DMS53 treated with DMSO at 0.1 percent for 48 hours (cell line): ENCODE results near the gene STAB1.

Experiments used
- DNase-seq: peaks from one replicate; lab custom pipeline; 2025; ENCODE audit not compliant: unreplicated experiment; lab: John Stamatoyannopoulos, UW

The STAB1 gene

DNA sequence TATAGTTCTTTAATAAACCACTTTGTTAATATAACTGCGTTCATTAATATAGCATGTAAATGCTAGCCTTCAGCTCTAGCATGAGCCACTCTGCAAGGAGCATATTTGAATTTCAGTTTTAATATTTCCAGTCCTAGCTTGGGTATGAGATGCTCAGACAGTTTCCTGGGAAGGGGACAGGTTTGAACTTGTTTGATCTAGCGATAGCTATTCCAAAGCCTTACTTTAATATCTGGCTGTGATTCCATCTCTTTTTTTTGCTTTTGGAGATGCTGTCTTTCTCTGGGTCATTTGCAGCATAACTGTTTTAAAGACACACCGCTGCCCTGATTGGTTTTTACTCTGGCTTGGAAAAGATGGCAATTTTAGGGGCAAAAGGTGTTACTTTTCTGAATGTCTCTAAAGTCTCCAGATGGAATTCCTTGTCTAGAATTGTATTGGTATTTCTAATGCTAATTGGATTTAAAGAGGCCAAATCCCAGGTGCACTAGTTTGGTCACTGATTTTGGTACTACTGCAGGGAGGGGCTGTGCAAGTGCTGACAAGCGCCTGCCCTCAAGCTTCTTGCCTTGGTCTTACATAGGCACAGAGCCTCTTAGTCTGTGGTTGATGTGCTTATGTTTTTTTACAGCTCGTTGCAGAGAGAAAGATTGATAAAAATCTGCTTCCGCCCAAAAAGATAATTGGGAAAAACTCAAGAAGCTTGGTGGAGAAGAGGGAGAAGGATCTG lies 36.9 kb upstream of the STAB1 start:
- DNase-seq: no peak

DNA sequence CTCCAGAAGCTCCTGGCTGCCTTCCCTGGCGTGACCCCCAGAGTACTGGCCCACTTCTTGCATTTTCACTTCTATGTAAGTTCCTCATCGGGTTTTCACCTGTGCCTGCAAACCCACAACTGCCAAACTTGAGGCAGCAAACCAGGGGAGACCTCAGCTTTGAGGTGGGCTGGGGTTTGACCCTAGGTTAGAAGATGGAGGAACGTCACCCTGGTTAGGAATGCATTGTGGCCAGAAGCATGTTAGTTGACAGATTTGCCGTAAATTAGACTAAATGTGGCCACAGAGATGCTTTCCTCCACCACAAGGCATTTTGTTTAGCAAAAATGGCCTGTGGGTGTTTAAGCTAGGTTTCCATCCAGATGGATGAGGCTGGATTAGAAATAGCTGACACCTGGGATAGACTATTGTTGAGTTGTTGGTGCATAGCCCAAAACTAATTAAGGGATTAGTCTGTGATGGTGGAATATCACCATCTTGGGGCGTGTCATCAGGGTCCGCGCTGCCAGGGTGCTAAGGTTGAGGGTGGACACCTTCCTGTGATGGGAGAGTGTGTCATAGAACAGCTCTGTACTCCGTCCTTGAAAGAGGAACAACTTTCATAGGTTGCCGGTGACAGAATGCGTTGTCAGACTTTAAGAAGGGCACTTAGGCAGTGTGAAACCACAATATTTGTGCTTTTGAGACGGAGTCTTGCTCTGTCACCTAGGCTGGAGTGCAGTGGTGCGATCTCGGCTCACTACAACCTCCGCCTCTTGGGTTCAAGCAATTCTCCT lies 36.2 kb upstream of the STAB1 start:
- no peak for DNase-seq

DNA sequence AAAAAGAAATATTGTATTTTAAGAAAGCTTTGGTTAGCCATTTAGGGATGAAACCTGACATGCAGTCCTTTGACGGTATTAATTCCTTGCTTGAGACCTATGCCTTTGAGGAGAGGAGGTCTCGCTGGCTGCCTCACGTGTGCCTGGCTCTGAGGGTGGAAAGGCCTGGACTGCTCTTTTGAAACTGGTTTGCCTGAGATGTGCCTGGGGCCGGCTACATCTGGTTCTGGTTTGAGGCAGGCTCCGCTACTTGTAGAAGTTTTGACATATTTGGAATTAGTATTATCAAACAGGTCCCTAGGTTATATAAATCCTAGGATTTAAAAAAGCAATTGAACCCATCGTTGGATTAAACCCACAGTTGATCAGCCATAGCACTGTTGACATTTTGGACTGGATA lies 33.3 kb upstream of the STAB1 start:
- no peak for DNase-seq

DNA sequence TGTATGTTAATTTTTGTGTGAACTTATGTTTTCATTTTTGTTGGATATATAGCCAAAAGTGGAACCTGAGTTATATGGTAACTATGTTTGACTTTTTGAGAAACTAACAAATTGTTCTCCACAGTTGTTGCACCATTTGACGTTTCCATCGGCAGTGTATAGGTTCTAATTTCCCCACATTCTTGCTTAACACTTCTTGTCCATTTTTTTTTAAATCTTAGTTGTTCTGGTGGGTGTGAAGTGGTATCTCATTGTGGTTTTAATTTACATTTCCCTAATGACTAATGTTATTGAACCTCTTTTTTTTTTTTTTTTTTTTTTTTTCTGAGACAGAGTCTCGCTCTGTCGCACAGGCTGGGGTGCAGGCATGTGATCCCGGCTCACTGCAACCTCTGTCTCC lies 31.7 kb upstream of the STAB1 start:
- no peak for DNase-seq

DNA sequence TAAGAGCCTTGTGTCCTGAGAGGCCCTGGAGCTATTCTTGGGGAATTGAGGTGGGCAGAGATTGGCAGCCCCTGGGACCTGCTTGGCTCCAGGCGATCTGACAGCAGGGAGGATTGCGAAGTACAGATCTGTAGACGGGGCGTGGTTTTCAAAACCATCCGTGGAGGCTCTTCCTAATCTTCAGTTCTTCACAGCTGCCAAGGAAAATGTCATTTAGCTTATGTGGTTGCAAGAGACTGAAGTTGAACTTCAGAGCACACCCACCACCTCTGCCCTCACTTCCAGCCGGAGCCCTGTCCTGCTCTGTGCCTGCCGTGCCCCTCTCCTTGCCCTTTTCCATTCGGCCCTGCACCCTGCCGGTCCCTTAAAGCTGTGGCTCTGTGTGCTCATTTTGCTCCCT lies 26.8 kb upstream of the STAB1 start:
- no peak for DNase-seq

DNA sequence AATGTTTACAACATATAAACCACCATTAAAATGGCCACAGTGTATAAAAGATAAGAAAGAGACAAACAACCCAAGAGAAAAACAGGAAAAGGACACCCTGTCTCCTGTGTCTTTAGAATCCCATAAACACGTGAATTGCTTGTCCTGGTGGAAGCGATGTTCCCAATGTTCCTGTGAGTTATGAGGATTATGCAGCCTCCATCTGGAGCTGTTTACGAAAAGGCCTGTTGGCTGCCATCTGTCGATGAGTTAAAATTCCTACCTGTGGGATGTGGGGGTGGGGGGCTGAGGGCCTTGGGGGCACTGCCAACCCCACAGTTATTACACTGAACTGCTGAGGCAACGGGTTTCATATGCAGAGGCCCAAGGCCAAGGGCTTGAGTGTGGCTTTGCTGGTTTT lies 26.1 kb upstream of the STAB1 start:
- DNase-seq: no peak

DNA sequence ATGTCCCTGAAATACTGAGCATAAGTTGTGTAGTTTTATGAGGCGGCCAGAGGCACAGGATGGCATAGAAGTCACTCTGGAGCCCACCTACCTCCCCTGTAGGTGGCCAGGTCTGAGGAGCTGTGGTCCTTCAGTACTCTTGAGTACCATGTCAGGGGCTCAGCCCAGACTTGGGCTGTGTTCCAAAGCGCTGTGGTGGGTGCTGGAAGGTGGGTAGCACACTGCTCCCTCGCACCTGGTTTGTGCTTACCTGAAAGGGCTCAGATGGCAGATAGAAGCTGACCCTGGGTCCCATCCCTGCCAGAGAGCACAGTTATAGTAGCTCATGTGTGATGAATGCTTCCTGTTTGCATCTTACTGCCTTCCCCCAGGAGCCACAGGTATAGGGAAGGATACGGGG lies 24.2 kb upstream of the STAB1 start:
- DNase-seq: no peak

DNA sequence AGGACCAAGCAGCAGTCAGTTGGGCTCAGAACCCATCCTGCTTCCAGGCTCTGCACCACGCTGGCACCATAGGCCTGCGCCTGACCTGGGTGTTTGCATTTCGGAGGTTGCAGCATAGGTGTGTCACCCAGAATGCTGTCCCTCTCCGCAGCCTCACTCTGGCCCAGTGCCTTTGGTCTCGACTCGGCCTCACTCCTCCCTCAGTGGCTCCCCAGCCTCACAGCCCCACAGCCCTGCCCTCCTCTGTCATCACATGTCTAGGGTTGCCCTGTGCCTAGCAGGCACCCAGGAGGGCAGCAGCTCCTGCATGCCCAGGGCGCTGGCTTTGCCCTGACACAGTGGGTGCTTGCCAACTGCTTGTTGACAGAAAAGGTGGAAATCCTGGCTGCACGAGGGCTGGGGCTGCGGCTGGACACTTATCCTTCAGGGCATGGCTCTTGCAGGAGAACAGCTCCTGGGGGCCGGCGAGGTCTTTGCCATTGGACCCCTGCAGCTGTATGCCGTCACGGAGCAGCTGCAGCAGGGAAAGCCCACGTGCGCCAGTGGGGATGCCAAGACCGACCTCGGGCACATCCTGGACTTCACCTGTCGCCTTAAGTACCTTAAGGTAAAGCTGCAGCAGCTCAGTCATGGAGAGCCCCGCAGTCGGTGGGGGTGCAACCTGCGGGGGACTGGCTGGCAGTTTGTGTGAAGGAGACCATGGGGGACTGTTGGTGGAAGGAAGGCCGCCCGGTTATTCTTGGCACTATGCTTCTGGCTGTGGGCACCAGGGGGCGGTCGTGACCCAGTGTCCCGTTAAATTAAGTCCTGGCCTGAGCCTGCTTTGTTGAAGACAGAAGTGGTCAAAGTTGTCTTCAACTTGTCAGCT lies 23.5 kb upstream of the STAB1 start:
- DNase-seq: peak; percentile 16

DNA sequence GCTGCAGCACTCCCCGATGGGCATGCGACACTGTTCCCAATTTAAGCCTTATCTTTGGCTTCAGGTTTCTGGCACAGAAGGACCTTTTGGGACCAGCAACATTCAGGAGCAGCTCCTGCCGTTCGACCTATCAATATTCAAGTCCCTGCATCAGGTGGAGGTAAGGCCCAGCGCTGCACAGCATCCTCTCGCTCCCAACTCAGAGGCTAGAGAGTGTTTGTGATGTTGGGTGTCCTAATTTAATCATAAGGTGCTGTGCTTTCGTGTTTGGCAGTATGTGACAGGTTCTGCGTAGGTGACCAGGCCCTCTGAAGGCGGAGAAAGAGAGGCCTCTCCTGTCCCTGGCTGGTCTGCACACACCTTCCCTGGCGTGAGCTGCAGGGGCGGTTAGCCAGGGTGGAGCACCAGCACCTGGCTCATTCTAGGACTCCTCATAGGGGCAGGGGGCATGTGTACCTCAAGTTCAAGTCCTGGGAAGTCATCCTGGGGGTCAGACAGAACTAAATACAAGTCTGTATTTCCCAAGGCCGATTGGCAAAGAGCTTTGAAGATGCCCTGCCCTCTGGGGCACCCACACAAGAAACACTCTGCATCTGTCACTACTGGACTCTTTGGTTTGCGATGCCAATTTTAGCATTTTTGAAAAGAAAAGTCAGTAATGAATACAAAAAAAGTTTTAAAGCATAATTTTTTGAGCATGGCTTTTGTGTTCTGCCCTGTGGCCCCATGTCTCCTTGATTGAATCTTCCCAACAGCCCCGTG lies 22.7 kb upstream of the STAB1 start:
- no peak for DNase-seq

DNA sequence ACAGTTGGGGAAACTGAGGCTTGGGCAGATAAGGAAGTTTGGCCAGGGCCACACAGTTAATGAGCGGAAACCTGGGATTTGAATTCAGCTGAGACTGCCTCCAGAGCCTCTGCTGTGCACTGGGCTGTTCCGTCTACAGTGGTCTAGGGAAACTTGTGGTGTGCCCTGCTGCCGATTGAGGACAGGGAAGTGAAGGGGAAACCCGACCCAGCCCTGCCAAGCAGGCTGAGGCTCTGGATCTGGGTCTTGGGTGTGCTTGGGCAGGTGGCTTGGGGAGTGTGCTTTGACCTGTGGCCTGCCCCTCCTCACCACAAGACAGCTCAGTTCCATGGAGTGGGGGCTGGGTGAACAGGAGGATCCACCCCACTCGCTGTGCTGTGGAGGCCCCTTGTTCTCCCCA lies 22.1 kb upstream of the STAB1 start:
- DNase-seq: no peak

DNA sequence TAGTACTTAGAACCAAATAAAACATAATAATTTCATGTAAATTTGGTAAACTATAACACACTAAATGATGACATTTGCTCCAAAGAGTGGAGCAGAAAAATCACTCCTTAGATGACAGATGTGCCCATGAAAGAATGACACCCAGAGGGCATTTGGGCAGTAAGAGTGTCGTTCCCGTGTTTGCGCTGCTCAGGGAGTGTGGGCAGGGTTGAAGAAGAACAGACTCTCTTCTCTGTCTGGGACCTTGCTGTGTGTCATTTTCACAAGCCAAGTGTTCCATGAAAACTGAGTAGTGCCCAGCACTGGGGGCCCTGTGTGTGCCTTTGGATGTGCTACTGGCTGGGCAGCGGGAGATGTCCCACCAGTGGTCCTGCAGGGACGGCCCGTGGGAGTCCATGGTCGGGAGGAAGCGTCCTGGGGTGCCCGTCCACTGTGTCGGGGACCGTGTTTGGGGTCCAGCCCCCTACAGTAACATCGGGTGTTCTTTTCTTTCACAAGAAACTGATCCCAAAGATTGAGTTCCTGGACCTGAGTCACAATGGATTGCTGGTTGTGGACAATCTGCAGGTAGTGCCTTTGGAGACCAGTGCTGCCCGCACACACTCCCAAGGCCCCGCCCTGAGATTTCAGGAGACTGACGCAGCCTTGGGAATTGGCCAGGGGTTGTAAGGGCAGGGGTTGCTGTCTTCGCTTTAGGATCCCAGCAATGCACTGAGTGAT lies 17.9 kb upstream of the STAB1 start:
- DNase-seq: no peak

DNA sequence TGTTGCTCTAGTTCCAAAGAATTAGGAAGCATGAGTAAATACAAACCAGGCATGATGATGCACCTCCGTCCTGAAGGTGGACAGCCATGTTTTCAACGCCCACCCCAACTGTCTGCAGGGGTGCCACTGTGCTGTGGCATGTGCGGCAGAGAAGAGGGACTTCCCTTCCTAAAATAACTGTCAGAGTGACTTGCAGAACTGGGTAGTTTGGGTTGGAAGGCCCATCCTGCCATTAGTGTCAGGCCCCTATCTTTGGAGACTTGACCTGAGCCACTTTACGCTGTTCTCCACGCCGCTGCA lies 17.4 kb upstream of the STAB1 start:
- DNase-seq: no peak

DNA sequence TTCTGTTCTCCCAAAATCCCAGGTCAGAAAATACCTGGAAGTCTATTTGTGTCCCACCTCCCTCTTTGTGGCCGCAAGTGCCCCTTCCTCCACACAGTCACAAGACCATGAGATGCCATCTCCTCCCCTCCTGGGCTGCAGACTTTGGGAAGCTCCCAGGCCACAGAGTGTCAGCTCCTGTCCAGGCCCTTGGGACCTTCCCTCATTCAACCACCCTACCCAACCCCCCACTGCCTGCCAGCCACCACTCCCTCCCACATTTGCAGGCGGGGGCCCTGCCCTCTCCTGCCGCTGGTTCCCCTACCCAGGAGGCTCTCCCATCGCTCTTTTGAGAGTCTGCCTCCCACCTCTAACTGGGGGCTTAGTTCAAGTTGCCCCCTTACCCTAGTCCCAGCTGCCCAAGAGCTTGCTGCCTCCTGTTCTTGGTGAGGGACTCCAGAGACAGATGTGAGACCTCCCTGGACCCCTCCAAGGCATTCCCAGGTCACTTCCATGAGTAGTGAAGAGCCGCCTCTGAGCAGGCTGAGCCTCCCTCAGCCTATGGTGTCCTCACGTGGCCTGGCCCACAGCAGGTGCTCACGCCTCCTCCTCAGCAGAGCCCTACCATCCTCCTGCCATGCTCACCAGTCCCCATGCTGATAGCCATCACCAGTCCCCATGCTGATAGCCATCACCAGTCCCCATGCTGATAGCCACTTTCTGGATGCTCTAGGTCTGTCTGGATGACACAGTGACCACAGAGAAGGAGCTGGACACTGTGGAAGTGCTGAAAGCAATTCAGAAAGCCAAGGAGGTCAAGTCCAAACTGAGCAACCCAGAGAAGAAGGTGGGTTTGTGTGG lies 15.9 kb upstream of the STAB1 start:
- no peak for DNase-seq

DNA sequence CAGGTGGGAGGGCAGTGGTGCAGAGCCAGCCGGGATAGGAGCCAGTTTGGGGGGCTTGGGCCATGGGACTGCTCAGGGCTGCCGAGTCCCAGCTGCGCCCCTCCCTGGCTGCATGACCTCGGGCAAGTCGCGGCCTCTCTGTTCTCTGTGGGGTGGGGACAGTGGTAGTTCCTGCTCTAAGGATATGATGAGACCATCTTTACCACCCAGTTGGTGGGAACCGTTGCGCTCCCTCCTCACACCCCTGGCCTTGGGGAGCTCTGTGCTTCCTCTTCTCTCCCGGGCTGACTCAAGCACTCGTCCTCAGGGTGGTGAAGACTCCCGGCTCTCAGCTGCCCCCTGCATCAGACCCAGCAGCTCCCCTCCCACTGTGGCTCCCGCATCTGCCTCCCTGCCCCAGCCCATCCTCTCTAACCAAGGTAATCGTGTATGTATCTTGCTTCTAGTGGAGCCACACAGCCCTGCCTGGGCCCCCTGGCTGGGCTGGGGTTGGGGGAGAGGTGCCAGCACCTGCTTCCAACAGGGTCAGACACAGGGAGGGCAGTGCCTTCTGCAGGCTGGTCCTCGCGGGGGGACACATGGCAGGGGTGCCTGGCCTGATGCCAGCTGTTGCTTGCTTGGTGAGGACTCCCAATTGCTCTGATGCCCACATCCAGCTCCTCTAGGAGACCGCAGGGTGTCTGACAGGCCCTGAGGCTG lies 15.1 kb upstream of the STAB1 start:
- DNase-seq: no peak

DNA sequence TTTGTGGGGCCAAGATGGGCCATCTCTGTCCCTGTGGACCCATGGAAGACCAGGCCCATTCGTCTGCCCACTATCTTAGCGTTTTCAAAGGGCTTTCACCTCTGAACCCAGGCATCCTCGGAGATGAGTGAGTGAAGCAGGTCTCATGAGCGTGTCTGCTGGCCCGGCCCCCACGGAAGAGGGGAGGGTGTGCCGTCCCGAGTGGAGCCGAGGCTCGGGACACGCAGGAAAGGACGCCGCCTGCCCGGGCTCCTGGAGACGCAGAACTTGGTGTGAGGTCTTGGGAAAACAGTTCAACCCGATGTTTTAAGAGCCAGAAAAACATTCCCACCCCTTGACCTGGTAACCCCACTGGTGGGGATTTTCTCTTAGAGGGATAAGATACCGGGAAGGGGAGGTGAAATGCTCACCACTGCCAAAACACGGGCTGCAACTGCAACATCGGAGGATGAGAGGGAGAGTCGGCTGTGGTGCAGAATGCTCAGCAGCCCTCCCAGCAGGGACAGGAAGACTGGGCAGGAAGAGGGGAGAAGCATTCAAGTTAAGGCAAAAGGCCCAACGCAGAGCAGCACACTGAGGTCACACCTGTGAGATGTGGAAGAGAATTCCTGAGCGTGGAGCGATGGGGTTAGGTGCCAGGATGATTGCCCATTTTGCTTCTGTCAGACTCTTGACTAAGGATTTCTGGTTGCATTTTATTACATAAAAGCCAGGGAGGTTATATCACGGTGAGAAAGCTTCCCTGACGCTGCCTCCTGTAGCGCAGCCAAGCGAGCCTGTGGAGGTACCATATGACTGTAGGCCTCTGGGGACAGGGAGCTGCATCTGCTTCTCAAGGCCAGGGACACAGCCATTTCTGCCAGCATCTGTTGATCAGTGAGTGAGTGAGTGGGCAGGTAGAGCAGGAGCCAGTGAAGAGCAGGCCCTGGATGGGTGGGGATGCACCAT lies 14.1 kb upstream of the STAB1 start:
- DNase-seq: no peak

DNA sequence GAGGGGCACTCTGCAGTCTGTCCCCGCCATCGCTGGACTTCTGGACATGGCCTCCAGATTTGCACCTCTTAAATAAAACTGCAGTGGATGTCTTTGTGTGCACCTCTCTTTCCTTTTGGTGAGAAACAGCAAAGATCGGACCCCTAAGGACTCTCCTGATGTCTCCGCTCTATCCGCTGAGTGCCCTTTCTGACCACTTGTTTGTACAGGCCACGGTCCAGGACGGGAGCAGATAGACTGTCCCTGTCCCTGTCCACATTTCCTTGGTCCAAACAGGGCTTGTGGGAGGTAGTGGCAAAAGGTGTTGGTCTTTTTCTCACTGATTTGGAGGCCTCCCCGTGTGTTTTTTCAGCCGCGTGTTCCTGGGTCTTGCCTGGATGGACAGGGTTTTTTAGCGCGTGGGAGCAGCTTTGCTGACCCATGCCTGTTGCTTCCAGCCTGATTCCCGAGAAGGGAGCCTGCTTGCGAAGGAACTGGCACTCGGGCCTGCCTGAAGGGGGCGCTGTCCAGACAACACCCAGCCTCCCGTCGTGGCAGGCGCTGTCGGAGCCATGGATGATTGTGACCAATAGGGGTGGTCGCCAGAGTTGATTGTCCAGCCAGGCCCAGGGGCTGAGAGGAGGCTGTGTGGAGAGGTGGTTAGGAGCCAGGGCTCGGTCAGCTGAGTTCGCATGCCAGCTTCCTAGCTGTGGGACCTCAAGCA lies 13.2 kb upstream of the STAB1 start:
- DNase-seq: no peak

DNA sequence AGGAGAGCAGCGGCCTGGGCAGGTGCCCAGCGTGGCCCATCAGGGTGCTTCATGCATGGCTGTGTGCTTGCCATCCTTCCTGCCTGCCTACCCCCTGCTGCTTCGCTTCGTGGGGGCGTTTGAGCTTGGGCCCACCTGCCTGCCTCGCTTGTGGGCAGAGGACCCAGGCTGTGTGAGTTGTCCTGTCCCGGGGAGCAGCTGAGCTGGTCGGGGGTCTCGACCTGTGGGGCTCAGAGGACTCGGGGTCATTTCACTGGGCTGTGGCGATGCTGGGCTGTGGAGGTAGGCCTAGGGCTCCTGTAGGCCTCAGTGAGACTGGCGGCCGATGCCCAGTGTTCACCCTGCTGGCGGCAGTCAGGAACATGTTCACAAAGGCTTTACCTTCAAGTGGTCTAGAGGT lies 12.1 kb upstream of the STAB1 start:
- DNase-seq: no peak
